NT2/D1 (cell line): ENCODE results near the gene OR8B2.

Experiments
- SUZ12 ChIP-seq: IDR thresholded peaks from 2 replicates; pipeline ENCODE4 v1.6.1; 2011; ENCODE audit not compliant: insufficient read length, insufficient read depth; ENCODE audit errors: extremely low read depth
- YY1 ChIP-seq: IDR thresholded peaks from 2 replicates; pipeline ENCODE4 v1.6.1; 2011; ENCODE audit not compliant: insufficient read length, insufficient read depth
- ZNF274 ChIP-seq: IDR thresholded peaks from 2 replicates; pipeline ENCODE4 v1.6.1; 2011; ENCODE audit warnings: mild to moderate bottlenecking, low read depth, low read length

GRCh38 chr11:124398924-124399323, 14.6 kb upstream of the OR8B2 start, which contains the start of gene OR8B3:
- TF ChIP-seq YY1, result no peak
- TF ChIP-seq ZNF274, result no peak
- no peak for TF ChIP-seq SUZ12
